GM19438 (cell line): Measurements from ENCODE around the gene ANKRD40.
A peak's percentile ranks its signal among the peaks of the same experiment; 100 is the strongest.
"Not testable (repeated sequence)": the region's sequence is repeated elsewhere in the genome, so short reads cannot be mapped to it uniquely, and the experiment has no call there.

Experiments used
- ATAC-seq: cut with Tn5 transposase; IDR thresholded peaks from one replicate; pipeline ENCODE4 v1.9.1; 2021; ENCODE audit warnings: low read depth; ENCODE audit not compliant: unreplicated experiment

Gene ANKRD40, protein sequence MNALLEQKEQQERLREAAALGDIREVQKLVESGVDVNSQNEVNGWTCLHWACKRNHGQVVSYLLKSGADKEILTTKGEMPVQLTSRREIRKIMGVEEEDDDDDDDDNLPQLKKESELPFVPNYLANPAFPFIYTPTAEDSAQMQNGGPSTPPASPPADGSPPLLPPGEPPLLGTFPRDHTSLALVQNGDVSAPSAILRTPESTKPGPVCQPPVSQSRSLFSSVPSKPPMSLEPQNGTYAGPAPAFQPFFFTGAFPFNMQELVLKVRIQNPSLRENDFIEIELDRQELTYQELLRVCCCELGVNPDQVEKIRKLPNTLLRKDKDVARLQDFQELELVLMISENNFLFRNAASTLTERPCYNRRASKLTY

DNA sequence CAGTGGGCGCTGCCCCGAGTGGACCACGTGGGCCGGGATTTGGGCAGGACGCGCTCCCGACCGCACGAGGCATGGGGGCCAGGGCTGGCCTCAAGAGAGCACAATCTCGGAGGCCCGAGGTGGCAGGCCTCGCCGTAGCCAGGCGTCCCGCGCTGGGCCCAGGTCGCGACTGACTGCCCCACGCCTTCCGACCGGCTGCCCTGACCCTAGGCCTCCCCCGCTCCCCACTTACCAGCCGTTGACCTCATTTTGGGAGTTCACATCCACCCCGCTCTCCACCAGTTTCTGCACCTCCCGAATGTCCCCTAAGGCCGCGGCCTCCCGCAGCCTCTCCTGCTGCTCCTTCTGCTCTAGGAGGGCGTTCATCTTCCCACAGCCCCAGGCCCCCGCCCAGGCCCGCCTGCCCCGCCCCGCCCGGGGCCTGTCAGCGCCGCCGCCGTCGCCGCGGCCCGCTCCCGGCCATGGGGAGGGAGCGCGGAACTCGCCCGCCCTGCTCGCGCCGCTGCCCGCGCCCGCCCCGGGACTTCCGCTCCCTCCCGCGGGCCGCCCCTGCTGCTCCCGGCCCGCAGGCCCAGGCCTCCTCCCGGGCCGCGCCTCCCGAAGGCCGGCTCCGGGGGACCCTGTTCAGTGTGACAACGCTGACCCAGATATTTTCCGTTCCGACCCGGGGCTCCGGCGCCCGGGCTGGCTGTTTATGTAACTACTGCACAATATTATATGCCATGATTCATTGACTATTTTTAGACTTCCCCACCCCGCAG, at the start of gene ANKRD40:
ANKRD40 (minus strand) TSS at position 626 of the 761 bp plus-strand sequence; CDS start at position 366, 260 bp downstream.
- ATAC-seq: peak; percentile 60

DNA sequence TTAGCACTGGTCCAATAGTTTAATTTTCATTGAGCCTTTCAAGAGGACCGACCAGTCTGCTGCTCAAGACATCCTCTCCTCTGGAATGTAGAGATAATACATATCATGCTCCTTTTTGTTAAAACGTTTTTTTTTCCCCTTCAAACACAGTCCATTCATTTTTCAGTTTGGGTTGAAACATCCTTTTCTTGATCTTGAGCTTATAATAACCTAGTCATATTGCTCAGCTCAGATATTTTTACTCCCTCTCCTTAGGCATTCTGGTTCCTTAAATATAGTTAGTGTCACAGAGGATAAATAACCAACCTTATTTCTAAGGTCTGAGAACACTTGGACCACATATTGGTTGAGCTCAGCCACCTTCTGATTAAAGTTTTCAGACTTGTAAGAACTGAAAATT, 46.8 kb upstream of the ANKRD40 start:
- no peak for ATAC-seq

DNA sequence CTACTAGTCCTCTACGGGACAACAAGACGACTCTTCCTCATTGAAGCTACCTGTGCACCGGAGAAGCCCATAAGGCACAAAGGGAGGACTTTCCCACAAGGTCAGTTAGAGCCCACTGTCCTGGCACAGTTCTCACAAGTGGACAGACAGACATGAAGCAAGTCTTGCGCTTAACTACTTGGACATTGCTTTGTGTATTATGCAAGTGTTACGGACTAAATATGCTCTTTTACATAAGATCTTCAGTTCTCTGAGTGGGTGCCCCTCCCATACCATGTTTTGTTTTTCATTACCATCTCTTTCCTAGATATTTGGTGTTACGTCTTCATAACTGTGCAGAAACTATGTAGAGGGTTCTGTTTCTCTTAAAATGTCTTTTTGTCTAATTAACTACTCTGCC, 41.5 kb upstream of the ANKRD40 start:
- no peak for ATAC-seq

- no peak for ATAC-seq
These were observed 37.9 kb upstream of the ANKRD40 start for GRCh38 chr17:50745631-50746030.

GRCh38 chr17:50739098-50739497, 31.4 kb upstream of the ANKRD40 start:
- no peak for ATAC-seq

DNA sequence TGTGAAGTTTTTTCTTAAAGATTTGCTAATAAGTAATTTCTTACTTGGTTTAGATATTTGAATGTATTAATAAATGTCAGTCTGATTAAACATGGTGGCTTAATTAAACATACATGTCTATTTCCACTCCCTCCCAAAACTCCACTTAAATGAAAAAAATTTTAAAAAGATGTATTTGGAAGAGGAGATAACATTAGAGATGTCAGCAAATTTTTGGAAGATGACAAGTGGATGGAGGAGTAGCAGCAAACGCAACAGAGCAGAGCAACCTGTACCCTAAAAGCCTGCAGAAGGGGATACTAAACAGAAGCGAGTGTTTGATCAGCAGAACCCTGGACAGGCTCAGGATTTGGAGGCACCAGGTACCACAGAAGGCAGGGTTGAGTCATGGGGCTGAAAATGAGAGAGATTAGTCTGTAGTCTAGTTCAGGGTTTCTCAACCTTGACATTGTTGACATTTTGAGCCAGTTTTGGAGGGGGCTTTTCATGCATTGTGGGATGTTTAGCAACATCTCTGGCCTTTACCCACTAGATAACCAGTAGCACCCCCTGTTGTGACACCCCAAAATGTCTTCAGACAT, 29.5 kb upstream of the ANKRD40 start:
- ATAC-seq: no peak

GRCh38 chr17:50735287-50735686, 27.6 kb upstream of the ANKRD40 start:
- ATAC-seq: no peak

DNA sequence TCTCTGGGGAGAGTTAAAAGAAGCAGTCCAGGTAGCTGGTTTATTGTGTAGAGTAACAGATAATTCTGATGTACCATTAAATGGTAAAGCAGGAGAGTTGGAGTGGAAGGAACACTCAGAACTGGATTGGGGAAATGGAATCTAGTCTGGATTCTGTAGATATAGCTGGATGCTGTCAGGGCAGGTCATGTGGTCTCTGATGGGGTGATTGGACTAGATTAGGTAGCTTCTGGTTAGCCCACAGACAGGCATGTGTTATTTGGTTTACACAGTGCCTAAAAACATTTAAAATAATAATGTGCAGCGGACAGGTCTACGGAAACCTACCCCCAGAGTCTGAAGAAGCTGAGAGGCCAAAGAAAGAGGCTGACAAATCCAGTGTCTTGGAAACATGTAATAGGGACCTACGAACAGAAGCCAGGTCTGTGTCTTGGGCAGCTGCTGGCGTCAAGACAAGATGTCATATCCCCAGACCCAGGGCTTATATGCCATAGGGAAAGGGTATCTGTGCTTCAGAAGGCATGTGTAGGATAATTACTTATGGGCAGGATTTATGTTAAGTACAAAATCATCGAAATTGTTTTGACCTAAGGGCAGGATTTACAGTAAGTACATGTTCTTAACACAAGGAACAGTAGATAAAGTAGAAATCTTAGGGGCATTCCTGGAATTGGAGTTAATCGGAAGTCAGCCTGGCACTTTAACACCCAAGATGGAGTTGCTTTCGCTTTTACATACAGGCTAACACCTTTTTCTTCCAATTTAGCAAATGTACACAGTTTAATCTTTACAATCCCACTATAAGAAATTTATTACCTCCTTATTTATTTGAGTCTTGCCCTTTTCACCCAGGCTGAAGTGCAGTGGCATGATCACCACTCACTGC, 24.1 kb upstream of the ANKRD40 start:
- no peak for ATAC-seq

DNA sequence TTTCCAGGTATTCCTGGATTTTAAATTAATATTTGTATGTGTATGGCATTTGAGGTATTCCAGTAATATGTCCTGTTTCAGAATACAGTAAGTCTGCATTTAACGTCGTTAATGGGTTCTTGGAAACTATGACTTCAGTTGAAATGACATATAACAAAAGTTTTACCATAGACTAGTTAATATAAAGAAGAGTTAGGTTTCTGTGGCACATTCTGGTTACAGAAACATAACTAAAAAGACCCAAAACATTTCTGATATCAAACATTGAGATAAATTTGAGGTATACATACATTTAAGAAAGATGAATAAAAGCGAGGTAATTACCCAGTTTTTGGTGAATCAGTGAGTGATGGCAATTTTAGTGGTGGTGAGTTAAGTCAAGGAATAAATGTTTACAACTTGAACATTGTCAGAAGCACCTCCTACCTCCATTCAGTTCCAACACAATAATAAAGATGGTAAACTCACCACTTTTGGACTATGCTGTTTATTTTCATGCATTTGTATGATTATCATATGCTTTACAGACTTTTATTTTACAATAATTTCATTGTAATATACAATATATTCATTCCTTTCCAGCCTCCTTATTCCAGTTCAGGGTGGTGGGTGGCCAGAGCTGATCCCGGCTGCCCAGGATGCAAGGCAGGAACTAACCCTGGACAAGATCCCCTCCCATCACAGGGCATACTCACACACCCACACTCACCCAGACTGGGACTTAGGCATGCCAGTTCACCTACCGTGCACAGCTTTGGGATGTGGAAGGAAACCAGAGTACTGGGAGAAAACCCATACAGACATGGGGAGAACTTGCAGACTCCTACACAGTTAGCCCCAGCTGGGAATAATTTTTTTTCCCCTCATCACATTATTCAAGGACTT, 21.4 kb upstream of the ANKRD40 start:
- no peak for ATAC-seq

DNA sequence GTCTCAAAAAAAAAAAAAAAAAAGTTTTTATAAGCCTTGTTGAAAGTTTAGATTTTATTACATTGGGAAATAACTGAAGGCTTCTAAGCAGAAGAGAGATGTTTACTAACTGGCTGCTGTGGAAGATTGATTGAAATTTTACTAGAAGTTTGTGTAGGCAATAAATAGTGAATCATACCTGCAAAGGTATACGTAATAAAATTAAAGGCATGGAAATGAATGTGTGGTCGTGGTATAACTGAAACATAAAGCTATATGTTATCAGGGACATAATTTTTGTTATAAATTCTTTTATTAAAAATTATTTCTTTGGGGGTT, 20.4 kb upstream of the ANKRD40 start:
- ATAC-seq: no peak

GRCh38 chr17:50725769-50726655, 18.3 kb upstream of the ANKRD40 start:
- ATAC-seq: no peak

GRCh38 chr17:50724622-50725021, 16.9 kb upstream of the ANKRD40 start:
- ATAC-seq: not testable (repeated sequence)

- ATAC-seq: no peak
These were observed 15.0 kb upstream of the ANKRD40 start for GRCh38 chr17:50722746-50723145.

DNA sequence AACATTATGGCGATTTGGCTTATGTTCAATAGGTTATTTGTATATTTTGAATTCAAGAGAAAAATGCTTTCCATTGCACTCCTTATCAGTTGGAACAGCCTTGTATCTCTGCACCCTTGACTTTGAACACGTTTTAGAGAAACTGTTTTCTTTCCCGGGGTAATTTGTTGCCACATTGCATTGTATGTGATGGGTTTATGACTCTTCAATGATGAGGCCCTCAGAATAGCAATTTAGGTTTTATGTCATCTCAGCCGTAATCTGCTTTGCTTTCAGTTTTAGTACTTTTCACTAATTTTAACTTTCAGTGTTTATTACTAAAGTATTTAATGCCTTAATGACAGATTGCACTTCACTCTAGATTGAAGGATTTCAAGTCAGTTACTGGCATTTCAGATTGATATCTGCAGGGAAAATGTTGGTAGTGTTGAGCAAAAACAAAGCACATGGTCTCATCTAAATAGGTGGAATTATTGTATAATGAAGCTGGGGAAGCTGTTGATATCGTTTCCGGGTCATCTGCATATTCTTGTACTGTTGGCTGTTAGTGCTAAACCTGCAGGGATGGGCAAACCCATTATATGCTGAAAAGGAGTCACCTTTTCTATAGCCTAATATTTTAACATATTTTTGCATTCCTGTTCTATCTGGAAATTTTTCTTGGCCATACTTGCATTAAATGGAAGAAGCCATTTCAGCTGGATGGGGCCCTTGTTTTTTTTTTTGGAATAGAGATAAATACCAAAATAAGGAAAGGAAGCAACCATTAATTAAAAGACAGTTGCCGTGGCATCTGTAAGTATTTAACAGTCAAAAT, 13.7 kb upstream of the ANKRD40 start:
- no peak for ATAC-seq

- ATAC-seq: no peak
These were observed 12.4 kb upstream of the ANKRD40 start for GRCh38 chr17:50719924-50720794.

- ATAC-seq: peak; percentile 80
These were observed 11.6 kb upstream of the ANKRD40 start, which contains the start of gene LUC7L3 for GRCh38 chr17:50719144-50719923. LUC7L3 (plus strand) TSS chr17:50719603; CDS start chr17:50719733, 130 bp downstream.
